GM23248 (cell line): ENCODE data around the gene ANO6. TPM values are rescaled to one million over a fixed set of nuclear protein-coding genes. Genes with fewer than 3 reads are reported as not detected.

ENCODE experiments used
- DNase-seq: peaks from one replicate; pipeline ENCODE4 v3.0.0-alpha.2; 2015
- H2AFZ ChIP-seq: fragments of 200-600 bp; sonication (generic); 2 replicates; pipeline ENCODE4 v1.6.1; 2016; ENCODE audit warnings: antibody characterized with exemption
- H3F3A ChIP-seq: fragments of 200-600 bp; sonication (generic); 2 replicates; pipeline ENCODE4 v1.6.1; 2016; ENCODE audit warnings: mild to moderate bottlenecking, antibody characterized with exemption, mixed run types; ENCODE audit not compliant: insufficient read depth
- H3K27ac ChIP-seq: fragments of 200-600 bp; sonication (generic); 2 replicates; pipeline ENCODE4 v1.5.1; 2016; ENCODE audit warnings: mild to moderate bottlenecking
- H3K27me3 ChIP-seq: fragments of 200-600 bp; sonication (generic); replicated peaks from 2 replicates; pipeline ENCODE4 v1.6.1; 2016; ENCODE audit warnings: mild to moderate bottlenecking; ENCODE audit not compliant: insufficient read depth
- H3K36me3 ChIP-seq: fragments of 200-600 bp; sonication (generic); 2 replicates; pipeline ENCODE4 v1.6.1; 2016; ENCODE audit warnings: low read depth, mild to moderate bottlenecking
- H3K4me1 ChIP-seq: fragments of 200-600 bp; sonication (generic); 2 replicates; pipeline ENCODE4 v1.6.1; 2016; ENCODE audit warnings: mild to moderate bottlenecking; ENCODE audit not compliant: insufficient read depth
- H3K4me2 ChIP-seq: fragments of 200-600 bp; sonication (generic); one replicate; pipeline ENCODE4 v1.6.1; 2016; ENCODE audit warnings: mild to moderate bottlenecking; ENCODE audit not compliant: unreplicated experiment
- H3K4me3 ChIP-seq: fragments of 200-600 bp; sonication (generic); 2 replicates; pipeline ENCODE4 v1.5.1; 2016; ENCODE audit warnings: mild to moderate bottlenecking
- H3K79me2 ChIP-seq: fragments of 200-600 bp; sonication (generic); 2 replicates; pipeline ENCODE4 v1.6.1; 2016; ENCODE audit warnings: mild to moderate bottlenecking; ENCODE audit not compliant: insufficient read depth
- H3K9ac ChIP-seq: fragments of 200-600 bp; sonication (generic); 2 replicates; pipeline ENCODE4 v1.6.1; 2016; ENCODE audit warnings: mild to moderate bottlenecking
- H3K9me2 ChIP-seq: fragments of 200-600 bp; sonication (generic); 2 replicates; pipeline ENCODE4 v1.6.1; 2016; ENCODE audit warnings: mixed run types, mild to moderate bottlenecking, moderate library complexity; ENCODE audit not compliant: insufficient read depth
- H3K9me3 ChIP-seq: fragments of 200-600 bp; sonication (generic); one replicate; pipeline ENCODE4 v1.6.1; 2017; ENCODE audit warnings: low read depth
- H4K20me1 ChIP-seq: fragments of 200-600 bp; sonication (generic); 2 replicates; pipeline ENCODE4 v1.6.0; 2016; ENCODE audit not compliant: insufficient read depth
- EZH2 ChIP-seq: fragments of 200-600 bp; sonication (generic); IDR thresholded peaks from 2 replicates; pipeline ENCODE4 v1.6.1; 2018; ENCODE audit warnings: antibody characterized with exemption, mild to moderate bottlenecking; ENCODE audit not compliant: insufficient read depth, poor library complexity, severe bottlenecking
- EZH2phosphoT487 ChIP-seq: fragments of 200-600 bp; sonication (generic); IDR thresholded peaks from 2 replicates; pipeline ENCODE4 v1.6.1; 2018; ENCODE audit warnings: antibody characterized with exemption, moderate library complexity, mild to moderate bottlenecking, low read depth; ENCODE audit not compliant: insufficient read depth
- WGBS, 2 experiments: methylation state at CpG; one replicate each; pipeline ENCODE4 v1.1.6; 2015 to 2017; ENCODE audit warnings: low lambda C conversion rate in 2 of 2, low coverage in 1 of 2; ENCODE audit errors: missing lambda C conversion rate in 2 of 2; 5-methylcytosine and 5-hydroxymethylcytosine counted together
- in situ Hi-C: fragments of 300-500 bp; cut with MboI; formaldehyde crosslinking; loops from 2 replicates; pipeline ENCODE4 v1.15.0; 2020
- polyA plus RNA-seq: library from polyadenylated mRNA; unstranded; fragments of >200 nt; fragmentation: Nextera tagmentation; extraction: Ambion mirVana; gene quantifications from 2 replicates; pipeline ENCODE4 v1.2.1, GENCODE V29; 2016
- total RNA-seq: library from RNA; depleted of rRNA; stranded (reverse); fragments of >200 nt; shearing (Covaris generic); gene quantifications from 2 replicates; pipeline ENCODE4 v1.2.3, GENCODE V29; 2014

Gene ANO6
- total and polyA plus RNA-seq, 2 experiments from 2014 or later, result 50.1 to 65.4 TPM

DNA sequence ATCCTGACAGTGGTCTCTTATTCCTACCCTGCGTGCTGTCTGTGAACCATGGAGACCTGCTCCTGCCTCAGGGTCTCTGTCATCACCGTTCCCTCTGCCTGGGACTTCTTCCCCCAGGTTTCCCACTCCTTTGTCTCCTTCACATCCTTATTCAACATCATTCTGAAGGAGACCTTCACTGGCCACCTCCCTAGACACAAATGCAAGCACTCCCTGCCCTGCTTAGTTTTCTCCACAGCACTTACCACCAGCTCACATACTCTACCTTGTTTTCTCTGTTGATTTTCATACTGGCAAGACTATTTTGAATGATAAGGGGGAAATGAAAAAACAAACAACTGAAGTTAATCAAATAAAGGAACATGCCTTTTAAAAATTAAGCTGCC is 192.8 kb downstream of the ANO6 start:
- H3K27ac ChIP-seq, result peak overlapping the region; percentile 92
- in situ Hi-C loops, result no loop called here
- no peaks in the 10 kb centered on the region for H3K9me2 ChIP-seq

DNA sequence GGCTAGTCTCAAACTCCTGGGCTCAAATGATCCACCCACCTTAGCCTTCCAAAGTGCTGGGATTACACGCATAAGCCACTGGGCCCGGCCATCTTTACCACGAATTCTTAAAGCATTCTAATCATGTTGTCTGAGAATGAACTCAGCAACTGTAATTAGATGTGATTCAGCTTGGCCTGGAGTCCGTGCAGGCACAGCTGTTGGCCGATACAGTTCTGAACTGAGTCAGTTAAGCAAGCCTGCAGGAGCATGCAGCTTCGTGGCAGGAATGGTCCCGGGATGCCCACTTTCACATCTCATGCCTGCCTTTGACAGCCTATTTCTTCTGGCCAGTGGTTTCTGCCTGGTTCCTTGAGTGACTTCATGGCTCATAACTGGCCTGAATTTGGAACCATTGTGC is 194.1 kb downstream of the ANO6 start:
- H3K4me1 ChIP-seq, result peaks cover 24% of the 10 kb centered on the region
- peaks cover 40% of the 10 kb centered on the region for H3F3A ChIP-seq
- no peaks in the 10 kb centered on the region for H4K20me1 ChIP-seq
- TF ChIP-seq EZH2, result no peak
- no peak for TF ChIP-seq EZH2phosphoT487
- peak; percentile 96 for DNase-seq
- H3K79me2 ChIP-seq, result 0 out of 2 replicates have a peak, but pooled peaks cover 3% of the 10 kb centered on the region
- in situ Hi-C loops, result no loop called here
- no peaks in the 10 kb centered on the region for H3K27me3 ChIP-seq
- 0 to 6% methylated on average over 7 of the region's 7 CpGs for WGBS, 2 experiments
- peak overlapping the region; percentile 70 for H3K9ac ChIP-seq
- no peaks in the 10 kb centered on the region for H3K9me2 ChIP-seq
- H3K9me3 ChIP-seq, result no peaks in the 10 kb centered on the region
- H3K36me3 ChIP-seq, result peaks cover 14% of the 10 kb centered on the region; the same call in 1 of the 2 replicates
- H3K27ac ChIP-seq, result peak overlapping the region; percentile 92
- peak overlapping the region; percentile 78 for H2AFZ ChIP-seq
- peak overlapping the region; percentile 33; the same call in 1 of the 2 replicates for H3K4me3 ChIP-seq
- H3K4me2 ChIP-seq, result peak overlapping the region; percentile 60

More for the DNA sequence above, 192.8 kb downstream of the ANO6 start:
- no peaks in the 10 kb centered on the region for H3K9me3 ChIP-seq
- H3K4me1 ChIP-seq, result peaks cover 20% of the 10 kb centered on the region
- TF ChIP-seq EZH2, result no peak
- no peak for TF ChIP-seq EZH2phosphoT487
- H3K36me3 ChIP-seq, result peaks cover 17% of the 10 kb centered on the region
- H3K27me3 ChIP-seq, result no peaks in the 10 kb centered on the region
- H2AFZ ChIP-seq, result no peak overlapping the region
- no peak overlapping the region for H3K4me2 ChIP-seq
- H4K20me1 ChIP-seq, result no peaks in the 10 kb centered on the region
- peaks cover 33% of the 10 kb centered on the region for H3F3A ChIP-seq
- no peak overlapping the region for H3K4me3 ChIP-seq
- 95 to 100% methylated on average over 2 of the region's 2 CpGs for WGBS, 2 experiments
- H3K9ac ChIP-seq, result no peak overlapping the region
- H3K79me2 ChIP-seq, result 0 out of 2 replicates have a peak, but pooled peaks cover 3% of the 10 kb centered on the region
- no peak for DNase-seq

DNA sequence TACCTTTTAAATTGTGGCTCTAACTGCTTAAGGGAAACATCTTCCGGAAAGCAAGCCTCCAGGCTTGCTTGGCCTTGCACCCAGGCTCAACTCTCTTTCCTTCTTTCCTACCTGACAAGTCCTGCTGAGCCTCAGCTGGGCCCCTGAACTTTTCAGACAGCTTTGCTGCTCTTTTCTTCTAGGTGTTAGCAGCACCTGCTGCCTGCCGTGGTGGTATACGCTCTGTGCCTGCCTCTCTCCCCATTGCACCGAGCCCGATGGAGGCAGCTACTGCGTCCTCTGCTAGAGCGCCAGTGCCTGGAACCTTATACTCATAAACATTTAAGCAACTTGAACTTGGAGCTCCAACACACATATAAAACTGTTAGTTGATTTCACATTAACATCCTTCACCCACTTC is 195.7 kb downstream of the ANO6 start:
- H3K9me2 ChIP-seq, result no peaks in the 10 kb centered on the region
- H3K4me2 ChIP-seq, result no peak overlapping the region
- peaks cover 37% of the 10 kb centered on the region for H3K4me1 ChIP-seq
- H3K27me3 ChIP-seq, result no peaks in the 10 kb centered on the region
- peaks cover 51% of the 10 kb centered on the region for H3F3A ChIP-seq
- H3K36me3 ChIP-seq, result peaks cover 10% of the 10 kb centered on the region; the same call in 1 of the 2 replicates
- H3K9ac ChIP-seq, result no peak overlapping the region
- no peaks in the 10 kb centered on the region for H4K20me1 ChIP-seq
- H3K9me3 ChIP-seq, result no peaks in the 10 kb centered on the region
- no peak overlapping the region for H2AFZ ChIP-seq
- no peak for TF ChIP-seq EZH2
- TF ChIP-seq EZH2phosphoT487, result no peak
- no peak for DNase-seq
- WGBS, 2 experiments, result 99% methylated on average over 7 of the region's 7 CpGs
- in situ Hi-C loops, result no loop called here
- H3K27ac ChIP-seq, result no peak overlapping the region
- H3K4me3 ChIP-seq, result no peak overlapping the region
- 0 out of 2 replicates have a peak, but pooled peaks cover 3% of the 10 kb centered on the region for H3K79me2 ChIP-seq

DNA sequence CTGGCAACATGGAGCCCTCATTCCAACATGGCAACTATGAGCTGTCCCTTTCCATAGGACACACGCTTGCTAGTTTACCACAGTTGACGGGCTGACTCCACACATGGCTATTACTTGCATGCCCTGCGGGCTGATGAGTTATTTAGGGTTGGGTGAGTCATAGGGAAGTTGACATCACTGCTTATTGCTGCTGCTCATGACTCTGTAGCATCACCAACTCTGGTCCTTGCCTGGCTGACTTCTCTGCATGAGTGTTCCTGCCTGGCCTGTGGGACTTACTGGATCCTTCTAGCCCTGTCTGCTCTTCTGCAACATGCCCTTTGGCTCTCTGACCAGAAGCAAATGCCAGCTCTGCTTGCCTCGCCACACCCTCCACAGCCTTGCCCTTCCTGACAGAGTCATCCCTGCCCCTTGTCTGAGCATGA is 199.5 kb downstream of the ANO6 start:
- peak overlapping the region; percentile 71 for H3K9ac ChIP-seq
- H3K9me3 ChIP-seq, result no peaks in the 10 kb centered on the region
- in situ Hi-C loops, result no loop called here
- 0 out of 2 replicates have a peak, but pooled peaks cover 3% of the 10 kb centered on the region for H3K79me2 ChIP-seq
- no peak overlapping the region for H3K4me2 ChIP-seq
- 0 out of 2 replicates have a peak overlapping the region, but pooled peaks have one; percentile 5 for H2AFZ ChIP-seq
- H4K20me1 ChIP-seq, result no peaks in the 10 kb centered on the region
- WGBS, 2 experiments, result 0 to 3% methylated on average over 4 of the region's 4 CpGs
- H3K27me3 ChIP-seq, result no peaks in the 10 kb centered on the region
- no peak overlapping the region for H3K4me3 ChIP-seq
- no peaks in the 10 kb centered on the region for H3K9me2 ChIP-seq
- H3K36me3 ChIP-seq, result peaks cover 10% of the 10 kb centered on the region; the same call in 1 of the 2 replicates
- peak overlapping the region; percentile 95 for H3K27ac ChIP-seq
- TF ChIP-seq EZH2 (no peak), EZH2phosphoT487 (no peak)
- peaks cover 29% of the 10 kb centered on the region for H3K4me1 ChIP-seq
- peaks cover 35% of the 10 kb centered on the region for H3F3A ChIP-seq
- DNase-seq, result peak; percentile 100
